Embryonic facial prominence (tissue), 1 donor: ENCODE results near the gene PDE4C.

ENCODE experiments used
- DNase-seq: peaks from one replicate; pipeline ENCODE4 v3.0.0-alpha.2; 2016; ENCODE audit errors: extremely low spot score

Gene PDE4C

GRCh38 chr19:18254546-18255503 is 28.6 kb upstream of the PDE4C start:
- no peak for DNase-seq

GRCh38 chr19:18253716-18254115 is 27.5 kb upstream of the PDE4C start:
- no peak for DNase-seq

GRCh38 chr19:18253130-18253529 is 26.9 kb upstream of the PDE4C start:
- no peak for DNase-seq

GRCh38 chr19:18252370-18252717 is 26.1 kb upstream of the PDE4C start:
- DNase-seq, result no peak

GRCh38 chr19:18251587-18252369 is 25.5 kb upstream of the PDE4C start:
- DNase-seq, result no peak

- DNase-seq, result no peak
Observed at GRCh38 chr19:18249834-18250233, 23.6 kb upstream of the PDE4C start.

GRCh38 chr19:18245297-18245696 is 19.1 kb upstream of the PDE4C start:
- no peak for DNase-seq

GRCh38 chr19:18239303-18239702 is 13.1 kb upstream of the PDE4C start:
- no peak for DNase-seq

GRCh38 chr19:18234194-18234593 is 8.0 kb upstream of the PDE4C start:
- DNase-seq, result no peak

GRCh38 chr19:18233224-18233825 is 7.1 kb upstream of the PDE4C start:
- DNase-seq, result no peak

- DNase-seq, result no peak
Observed at GRCh38 chr19:18232540-18233223, 6.4 kb upstream of the PDE4C start.

- no peak for DNase-seq
Observed at GRCh38 chr19:18231775-18232174, 5.5 kb upstream of the PDE4C start.

GRCh38 chr19:18230941-18231734 is 4.9 kb upstream of the PDE4C start:
- no peak for DNase-seq

GRCh38 chr19:18229915-18230314 is 3.7 kb upstream of the PDE4C start:
- no peak for DNase-seq

GRCh38 chr19:18229474-18229873 is 3.2 kb upstream of the PDE4C start:
- no peak for DNase-seq

- DNase-seq, result no peak
Observed at GRCh38 chr19:18227781-18228271, 1.6 kb upstream of the PDE4C start.

- no peak for DNase-seq
Observed at GRCh38 chr19:18226956-18227780, 930 bp upstream of the PDE4C start.

GRCh38 chr19:18225355-18225701 is 910 bp downstream of the PDE4C start:
- no peak for DNase-seq

GRCh38 chr19:18224525-18225354 is 1.5 kb downstream of the PDE4C start:
- peak; percentile 89 for DNase-seq
